ENCODE data around the gene TMEM184A. TPM values are rescaled to one million over a fixed set of nuclear protein-coding genes. Genes with fewer than 3 reads are reported as not detected.

Gene TMEM184A
- total RNA-seq, 1 experiment from 2014 or later = 1.2 TPM

DNA sequence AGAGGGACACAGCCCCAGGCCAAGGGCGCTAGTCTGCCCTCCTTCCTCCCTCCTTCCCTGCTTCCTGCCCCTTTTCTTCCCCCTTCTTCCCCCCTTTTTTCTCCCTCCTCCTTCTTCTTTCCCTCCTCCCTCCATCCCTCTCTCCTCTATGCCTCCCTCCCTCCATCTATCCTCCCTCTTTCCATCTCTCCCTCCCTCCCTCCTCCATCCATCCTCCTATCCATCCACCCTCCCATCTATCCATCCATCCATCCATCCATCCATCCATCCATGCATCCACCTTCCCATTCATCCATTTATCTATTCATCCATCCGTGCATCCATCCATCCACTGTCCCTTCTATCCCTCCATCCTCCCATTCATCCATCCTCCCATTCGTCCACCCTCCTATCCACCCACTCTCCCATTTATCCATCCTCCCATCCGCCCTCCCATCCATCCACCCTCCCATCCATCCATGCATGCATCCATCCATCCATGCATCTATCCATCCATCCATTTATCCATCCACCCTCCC is 38.0 kb upstream of the TMEM184A start:
- DNase-seq = no peak
- Histone ChIP-seq H3K36me3 (replicated peaks; ENCODE audit: control insufficient read depth, insufficient read depth, low read length) (no peaks in the 10 kb centered on the region), H3K4me3 (ENCODE audit: insufficient read depth, low read depth, low read length) (no peak overlapping the region), H3K27me3 (ENCODE audit: control insufficient read depth, insufficient read depth, low read length) (no peaks in the 10 kb centered on the region)

DNA sequence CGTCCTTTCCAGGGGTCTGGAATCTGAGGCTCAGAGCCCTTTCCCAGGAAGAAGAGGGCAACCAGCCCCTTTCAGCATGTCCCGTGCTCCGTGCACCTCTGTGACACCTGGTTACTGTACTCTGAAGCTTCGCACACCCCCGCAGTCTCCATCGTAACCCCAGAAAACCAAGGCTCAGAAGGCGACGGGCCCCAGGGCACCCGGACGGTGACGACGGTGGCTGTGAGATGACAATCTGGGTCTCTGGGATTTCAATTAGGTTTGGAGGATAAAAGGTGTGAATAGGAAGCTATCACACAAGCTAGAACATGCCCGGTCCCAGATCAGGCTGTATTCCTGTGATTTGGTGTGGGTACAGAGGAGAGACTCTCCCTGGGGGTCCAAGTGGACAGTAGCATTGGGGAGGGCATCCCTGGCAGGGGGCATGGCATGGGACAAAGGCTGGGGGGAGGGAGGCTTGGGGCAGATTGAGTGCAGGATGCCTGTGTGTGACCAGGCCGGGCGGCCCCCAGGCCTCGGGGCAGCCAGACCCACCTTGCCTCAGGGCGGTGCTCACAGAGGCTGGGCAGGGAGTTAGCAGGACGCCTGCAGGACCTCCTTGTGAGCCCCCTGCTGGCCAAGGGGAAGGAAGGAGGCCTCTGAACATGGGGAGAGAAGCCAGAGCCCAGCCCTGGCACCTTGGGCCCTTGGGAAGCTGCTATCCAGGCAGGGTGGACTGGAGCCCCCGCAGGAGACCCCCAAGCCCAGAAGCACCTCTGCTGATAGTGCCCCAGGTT is 37.3 kb upstream of the TMEM184A start:
- DNase-seq = peak; percentile 70
- no peaks in the 10 kb centered on the region for H3K27me3 ChIP-seq (ENCODE audit: control insufficient read depth, insufficient read depth, low read length)
- H3K36me3 ChIP-seq (replicated peaks; ENCODE audit: control insufficient read depth, insufficient read depth, low read length) = no peaks in the 10 kb centered on the region
- no peak overlapping the region for H3K4me3 ChIP-seq (ENCODE audit: insufficient read depth, low read depth, low read length)

DNA sequence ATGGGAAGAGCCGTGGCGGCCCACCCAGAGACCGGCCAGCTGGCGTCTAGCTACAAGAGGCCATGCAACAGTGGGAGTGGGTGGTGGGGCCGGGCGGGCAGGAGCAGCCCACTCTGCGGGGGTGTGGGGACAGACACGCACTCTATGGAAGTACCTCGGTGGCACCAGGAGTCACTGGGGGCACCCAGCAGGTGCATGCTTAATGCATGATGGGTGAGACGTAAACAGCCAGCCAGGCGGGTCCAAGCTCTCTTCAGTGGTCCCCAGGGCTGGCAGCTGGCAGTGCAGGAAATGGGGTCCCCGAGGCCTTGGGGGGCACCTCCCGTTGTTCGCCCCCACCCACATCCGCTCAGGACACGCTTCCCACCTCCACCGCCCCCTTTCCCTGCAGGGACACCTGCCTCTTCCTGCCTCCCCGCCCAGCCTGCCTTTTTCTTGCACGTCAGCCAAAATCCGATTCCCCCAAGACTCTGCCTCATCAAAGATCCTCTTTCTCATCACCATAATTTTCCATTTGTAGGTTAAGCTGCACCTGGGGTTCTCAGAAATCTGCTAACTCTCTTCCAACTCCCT is 36.4 kb upstream of the TMEM184A start:
- Histone ChIP-seq H3K36me3 (replicated peaks; ENCODE audit: control insufficient read depth, insufficient read depth, low read length) (no peaks in the 10 kb centered on the region), H3K4me3 (ENCODE audit: insufficient read depth, low read depth, low read length) (no peak overlapping the region), H3K27me3 (ENCODE audit: control insufficient read depth, insufficient read depth, low read length) (no peaks in the 10 kb centered on the region)
- DNase-seq = peak; percentile 55

DNA sequence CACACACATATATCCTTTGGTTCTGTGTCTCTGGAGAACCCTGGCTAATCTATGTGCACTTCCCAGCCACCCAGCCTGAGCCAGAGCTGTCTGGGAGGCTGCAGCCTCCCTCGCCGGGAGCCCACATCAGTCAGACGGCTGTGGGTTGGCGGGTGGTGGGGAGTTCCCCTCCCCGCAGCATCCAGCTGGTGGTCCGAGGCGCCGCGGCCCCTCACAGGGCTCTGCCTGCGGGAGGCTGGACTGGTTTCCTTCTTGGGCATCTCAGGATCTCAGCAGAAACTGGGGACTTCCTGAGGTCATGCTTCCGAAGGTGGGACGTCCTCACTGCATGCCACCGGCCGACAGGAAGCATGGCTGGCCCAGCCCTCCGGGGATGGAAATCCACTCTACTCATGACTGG is 35.9 kb upstream of the TMEM184A start:
- Histone ChIP-seq H3K4me3 (ENCODE audit: insufficient read depth, low read depth, low read length) (no peak overlapping the region), H3K36me3 (replicated peaks; ENCODE audit: control insufficient read depth, insufficient read depth, low read length) (no peaks in the 10 kb centered on the region), H3K27me3 (ENCODE audit: control insufficient read depth, insufficient read depth, low read length) (no peaks in the 10 kb centered on the region)
- no peak for DNase-seq

DNA sequence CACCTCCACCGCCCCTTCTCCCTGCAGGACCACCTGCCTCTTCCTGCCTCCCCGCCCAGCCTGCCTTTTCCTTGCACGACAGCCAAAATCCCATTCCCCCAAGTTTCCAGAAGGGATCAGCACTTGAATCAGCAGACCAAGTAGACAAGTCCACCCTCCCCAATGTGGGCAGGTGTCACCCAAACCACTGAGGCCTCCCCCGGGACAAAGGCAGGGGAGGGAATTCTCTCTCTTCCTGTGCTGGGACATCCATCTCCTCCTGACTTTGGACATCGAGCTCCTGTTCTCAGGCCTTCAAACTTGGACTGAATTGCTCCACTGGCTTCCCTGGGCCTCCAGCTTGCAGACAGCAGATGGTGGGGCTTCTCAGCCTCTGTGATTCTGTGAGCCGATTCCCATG is 35.4 kb upstream of the TMEM184A start:
- no peak overlapping the region for H3K4me3 ChIP-seq (ENCODE audit: insufficient read depth, low read depth, low read length)
- H3K36me3 ChIP-seq (replicated peaks; ENCODE audit: control insufficient read depth, insufficient read depth, low read length) = no peaks in the 10 kb centered on the region
- no peak for DNase-seq

DNA sequence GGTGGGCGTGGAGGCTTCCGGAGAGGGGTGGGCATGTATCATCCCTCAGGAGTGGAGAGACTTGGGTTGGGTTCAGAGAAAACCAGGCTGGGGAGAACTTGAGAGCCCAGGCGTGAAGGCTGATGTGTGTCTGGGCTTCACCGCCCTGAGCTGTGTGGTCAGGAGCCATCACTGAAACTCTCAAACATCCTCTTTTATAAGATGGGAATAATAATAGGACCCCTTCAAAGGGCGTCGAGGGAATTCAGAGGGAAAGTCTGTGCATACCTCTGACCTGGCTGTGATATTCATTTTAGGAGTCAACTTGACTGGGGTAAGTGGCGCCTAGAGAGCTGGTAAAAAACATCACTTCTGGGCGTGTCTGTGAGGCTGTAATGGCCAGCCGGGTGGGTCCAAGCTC is 34.9 kb upstream of the TMEM184A start:
- Histone ChIP-seq H3K4me3 (ENCODE audit: insufficient read depth, low read depth, low read length) (no peak overlapping the region), H3K36me3 (replicated peaks; ENCODE audit: control insufficient read depth, insufficient read depth, low read length) (no peaks in the 10 kb centered on the region), H3K27me3 (ENCODE audit: control insufficient read depth, insufficient read depth, low read length) (no peaks in the 10 kb centered on the region)
- DNase-seq = no peak

More for the DNA sequence above, 35.4 kb upstream of the TMEM184A start:
- H3K27me3 ChIP-seq (ENCODE audit: control insufficient read depth, insufficient read depth, low read length) = no peaks in the 10 kb centered on the region

DNA sequence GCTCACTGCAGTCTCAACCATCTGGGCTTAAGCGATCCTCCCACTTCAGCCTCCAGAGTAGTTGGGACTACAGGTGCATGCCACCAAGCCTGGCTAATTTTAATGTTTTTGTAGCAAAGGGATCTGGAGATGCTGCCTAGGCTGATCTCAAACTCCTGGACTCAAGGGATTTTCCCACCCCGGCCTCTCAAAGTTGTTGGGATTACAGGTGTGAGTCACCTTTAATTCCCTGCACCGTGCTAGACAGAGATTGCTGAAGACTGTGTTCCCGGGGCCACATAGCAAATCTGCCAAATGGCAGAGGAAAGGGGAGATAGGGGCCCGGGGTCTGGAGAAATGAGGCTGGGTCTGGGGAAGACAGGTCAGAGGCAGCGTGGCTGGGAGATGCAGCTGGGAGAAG is 34.5 kb upstream of the TMEM184A start:
- no peak for DNase-seq
- H3K4me3 ChIP-seq (ENCODE audit: insufficient read depth, low read depth, low read length) = no peak overlapping the region
- no peaks in the 10 kb centered on the region for H3K27me3 ChIP-seq (ENCODE audit: control insufficient read depth, insufficient read depth, low read length)
- H3K36me3 ChIP-seq (replicated peaks; ENCODE audit: control insufficient read depth, insufficient read depth, low read length) = no peaks in the 10 kb centered on the region

DNA sequence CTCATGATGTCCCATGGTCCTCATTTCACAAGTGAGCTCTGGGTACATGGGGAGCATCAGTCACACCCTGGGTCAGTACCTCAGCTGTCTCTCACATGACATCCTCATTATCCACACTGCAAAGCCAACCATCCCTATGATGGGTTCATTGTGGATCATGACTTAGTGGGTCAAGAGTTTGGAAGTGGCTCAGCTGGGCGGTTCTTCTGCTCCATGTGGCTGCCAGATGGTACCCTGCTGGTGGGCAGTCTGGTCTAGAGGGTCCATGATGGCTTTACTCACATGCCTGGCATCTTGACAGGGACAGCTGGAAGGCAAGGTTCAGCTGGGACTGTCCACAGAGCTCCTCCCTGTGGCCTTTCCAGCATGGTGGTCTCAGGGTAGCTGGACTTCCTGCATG is 33.0 kb upstream of the TMEM184A start:
- no peaks in the 10 kb centered on the region for H3K27me3 ChIP-seq (ENCODE audit: control insufficient read depth, insufficient read depth, low read length)
- no peak for DNase-seq
- H3K36me3 ChIP-seq (replicated peaks; ENCODE audit: control insufficient read depth, insufficient read depth, low read length) = no peaks in the 10 kb centered on the region

DNA sequence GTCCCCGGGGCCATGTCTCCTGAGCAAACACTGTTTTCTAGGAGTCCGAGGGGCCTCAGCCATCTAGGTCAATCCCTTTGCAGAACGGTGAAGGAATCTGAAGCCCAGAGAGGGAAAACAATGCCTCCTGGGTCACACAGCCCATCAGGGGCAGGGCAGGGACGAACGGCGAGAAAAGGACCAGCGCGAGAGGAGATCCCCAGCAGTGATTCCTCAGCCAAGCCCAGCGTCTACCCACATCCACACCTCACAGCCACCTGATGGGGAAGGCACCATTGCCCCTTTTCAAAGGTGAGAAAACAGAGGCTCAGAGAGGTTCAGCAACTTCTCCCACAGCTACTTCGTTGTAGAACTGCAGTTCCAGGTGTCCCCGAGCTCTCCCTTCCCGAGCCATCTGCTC is 31.7 kb upstream of the TMEM184A start:
- Histone ChIP-seq H3K27me3 (ENCODE audit: control insufficient read depth, insufficient read depth, low read length) (no peaks in the 10 kb centered on the region), H3K4me3 (ENCODE audit: insufficient read depth, low read depth, low read length) (no peak overlapping the region)

More for the DNA sequence above, 33.0 kb upstream of the TMEM184A start:
- no peak overlapping the region for H3K4me3 ChIP-seq (ENCODE audit: insufficient read depth, low read depth, low read length)

DNA sequence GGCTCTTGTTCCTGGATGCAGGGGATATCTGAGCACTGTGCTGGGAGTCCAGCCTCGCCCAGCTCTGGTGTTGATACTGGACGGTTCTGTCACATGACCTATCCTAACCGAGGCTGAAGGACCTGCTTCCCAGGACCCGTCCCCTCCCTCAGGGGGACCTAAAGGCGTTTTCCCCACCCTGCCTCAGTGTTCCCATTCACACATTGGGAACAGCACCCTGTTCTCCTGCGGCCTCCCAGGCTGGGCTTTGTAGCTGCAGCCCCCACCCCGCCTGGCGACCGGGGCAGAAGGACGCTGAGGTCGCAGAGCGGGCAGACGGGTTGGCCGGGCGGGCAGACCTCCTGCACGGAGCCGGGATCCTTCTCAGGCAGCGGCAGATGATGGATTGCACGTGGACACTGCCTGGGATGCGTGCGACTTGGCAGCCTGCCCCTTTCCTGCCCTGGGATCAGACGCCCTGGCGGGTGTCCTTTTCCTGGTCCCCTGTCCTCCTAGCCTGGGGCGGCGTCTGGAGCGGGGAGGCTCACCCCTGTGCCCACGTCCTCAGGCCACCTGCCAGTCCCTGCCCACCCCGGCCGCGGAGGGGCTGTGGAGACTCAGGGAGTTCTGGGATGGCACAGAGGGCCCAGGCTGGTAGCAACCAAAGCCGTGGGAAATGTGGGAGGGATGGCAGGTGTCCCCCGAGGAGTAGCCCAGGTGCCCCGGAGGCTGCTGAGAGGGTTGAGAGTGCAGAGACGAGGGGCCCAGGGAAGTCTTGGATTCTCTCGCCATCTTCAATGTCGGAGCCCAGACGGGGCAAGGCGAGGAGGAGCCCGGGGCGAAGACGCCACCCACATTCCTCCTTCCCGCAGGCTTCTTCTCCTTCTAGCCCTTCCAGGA is 31.1 kb upstream of the TMEM184A start:
- Histone ChIP-seq H3K27me3 (ENCODE audit: control insufficient read depth, insufficient read depth, low read length) (no peaks in the 10 kb centered on the region), H3K4me3 (ENCODE audit: insufficient read depth, low read depth, low read length) (no peak overlapping the region), H3K36me3 (replicated peaks; ENCODE audit: control insufficient read depth, insufficient read depth, low read length) (no peaks in the 10 kb centered on the region)
- DNase-seq = peak; percentile 52

More for the DNA sequence above, 31.7 kb upstream of the TMEM184A start:
- H3K36me3 ChIP-seq (replicated peaks; ENCODE audit: control insufficient read depth, insufficient read depth, low read length) = no peaks in the 10 kb centered on the region
- DNase-seq = no peak

DNA sequence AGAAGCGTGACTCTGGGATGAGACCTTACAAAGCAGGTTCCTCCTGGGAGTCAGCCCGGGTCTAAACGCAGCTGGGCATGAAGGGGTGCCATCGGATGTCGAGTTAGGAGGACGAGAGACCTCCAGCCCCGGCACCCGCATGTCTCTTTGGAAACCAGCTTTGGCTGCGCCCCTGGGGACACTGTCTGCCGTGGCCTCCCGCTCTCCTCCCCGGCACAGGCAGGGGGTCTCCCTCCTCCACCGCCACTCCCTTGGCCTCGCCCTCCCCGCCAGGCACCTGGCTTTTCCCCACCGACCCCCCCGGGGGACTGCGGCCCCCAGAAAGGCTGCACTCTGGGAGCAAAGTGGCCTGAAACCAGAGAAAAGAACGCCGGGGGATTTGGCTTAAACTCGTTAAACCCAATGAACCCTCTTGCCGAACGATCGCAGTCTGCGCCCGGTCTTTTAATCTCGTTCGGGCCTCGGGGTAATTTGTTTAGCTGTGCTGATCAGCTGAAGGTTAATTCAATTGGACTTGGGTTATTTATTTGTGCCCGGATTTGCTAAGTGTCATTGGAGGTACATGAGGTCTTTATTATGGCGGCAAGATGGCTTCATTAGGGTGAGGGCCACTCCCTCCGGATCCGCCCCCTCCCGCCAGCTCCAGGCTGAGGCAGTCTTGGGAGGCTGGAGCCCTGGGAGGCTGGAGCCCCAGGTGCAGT is 30.3 kb upstream of the TMEM184A start:
- DNase-seq = peak; percentile 65
- Histone ChIP-seq H3K4me3 (ENCODE audit: insufficient read depth, low read depth, low read length) (no peak overlapping the region), H3K36me3 (replicated peaks; ENCODE audit: control insufficient read depth, insufficient read depth, low read length) (no peaks in the 10 kb centered on the region), H3K27me3 (ENCODE audit: control insufficient read depth, insufficient read depth, low read length) (no peaks in the 10 kb centered on the region)

DNA sequence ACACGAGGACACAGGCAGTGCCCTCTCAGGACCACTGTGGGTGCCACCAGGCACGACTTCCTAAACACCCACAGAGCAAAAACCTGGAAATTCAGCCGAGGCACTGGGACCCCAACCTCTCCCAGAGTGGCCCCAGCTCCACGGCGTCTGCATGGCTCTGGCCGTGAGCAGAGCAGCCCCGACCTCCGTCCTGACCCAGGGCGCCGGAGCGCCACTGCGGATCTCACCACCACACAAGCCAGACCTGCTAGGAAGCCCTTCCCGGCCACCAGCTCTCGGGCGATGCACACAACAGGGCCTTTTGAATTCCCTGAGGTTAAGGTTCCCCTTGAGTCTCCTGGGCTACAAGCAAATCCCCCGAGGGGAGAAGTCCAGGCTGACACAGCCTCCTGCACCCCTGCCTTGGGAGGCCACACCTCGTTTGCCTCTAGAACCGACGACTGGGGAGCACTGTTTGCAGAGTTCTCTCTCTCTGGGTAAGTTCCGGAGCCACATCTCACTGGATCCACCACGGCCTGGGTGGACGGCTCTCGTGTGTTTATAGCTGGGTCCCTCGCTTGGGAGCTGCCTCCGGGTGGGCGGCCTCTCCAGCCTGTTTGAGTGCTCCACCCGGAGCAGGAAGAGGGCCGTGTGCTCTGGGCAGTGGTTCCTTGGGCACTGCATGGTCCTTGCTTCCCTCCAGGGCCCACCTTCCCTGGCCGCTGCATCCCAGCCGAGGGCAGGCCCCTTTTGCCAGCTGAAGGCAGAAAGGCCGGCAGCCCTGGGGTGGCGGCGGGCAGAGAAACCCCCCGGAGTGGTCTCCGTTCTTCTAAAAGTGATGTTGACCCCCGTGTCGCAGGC is 29.4 kb upstream of the TMEM184A start:
- Histone ChIP-seq H3K27me3 (ENCODE audit: control insufficient read depth, insufficient read depth, low read length) (no peaks in the 10 kb centered on the region), H3K36me3 (replicated peaks; ENCODE audit: control insufficient read depth, insufficient read depth, low read length) (no peaks in the 10 kb centered on the region), H3K4me3 (ENCODE audit: insufficient read depth, low read depth, low read length) (no peak overlapping the region)
- peak; percentile 58 for DNase-seq

DNA sequence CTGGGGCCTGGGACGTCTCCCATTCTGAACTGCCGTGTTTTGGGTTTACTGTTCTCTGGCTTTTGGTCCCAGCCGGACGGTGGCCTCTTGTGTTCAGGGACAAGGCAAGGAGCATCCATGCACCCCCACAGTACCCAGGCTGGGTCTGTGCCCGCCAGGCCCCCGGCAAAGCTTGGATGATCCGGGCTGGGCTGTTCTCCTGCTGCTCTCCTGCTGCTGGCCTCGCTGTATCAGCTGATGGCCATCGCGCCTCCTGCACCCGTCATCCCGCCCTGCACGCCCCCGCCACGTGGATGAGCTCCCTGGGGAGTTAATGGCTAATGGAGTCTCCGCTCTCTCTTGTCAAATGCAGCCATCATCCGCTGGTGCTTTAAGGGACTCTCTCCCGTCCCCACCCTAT is 28.7 kb upstream of the TMEM184A start:
- peak; percentile 46 for DNase-seq
- no peaks in the 10 kb centered on the region for H3K27me3 ChIP-seq (ENCODE audit: control insufficient read depth, insufficient read depth, low read length)
- H3K36me3 ChIP-seq (replicated peaks; ENCODE audit: control insufficient read depth, insufficient read depth, low read length) = no peaks in the 10 kb centered on the region
- no peak overlapping the region for H3K4me3 ChIP-seq (ENCODE audit: insufficient read depth, low read depth, low read length)

All from H7 (cell line).